ENCODE measurements around the gene CDC14B.

CDC14B gene

GRCh38 chr9:96484521-96484931, 135.1 kb downstream of the CDC14B start:
- H3K27ac ChIP-seq (ENCODE audit: low read depth, low read length): no peak overlapping the region
- H2AFZ ChIP-seq (ENCODE audit: low read length, unreplicated experiment): no peak overlapping the region
- H3K79me2 ChIP-seq (ENCODE audit: control insufficient read depth, insufficient read depth, low read length, unreplicated experiment): no peaks in the 10 kb centered on the region
- H3K4me1 ChIP-seq (ENCODE audit: control insufficient read depth, insufficient read depth, low read length, unreplicated experiment): peaks cover 11% of the 10 kb centered on the region
- H3K27me3 ChIP-seq (ENCODE audit: insufficient read depth, low read length): no peaks in the 10 kb centered on the region
- no peaks in the 10 kb centered on the region for H3K36me3 ChIP-seq (ENCODE audit: insufficient read depth, low read length)
- no peak overlapping the region for H3K4me3 ChIP-seq (ENCODE audit: low read depth, low read length)

- Histone ChIP-seq H3K4me3 (ENCODE audit: low read depth, low read length) (no peak overlapping the region), H2AFZ (ENCODE audit: low read length, unreplicated experiment) (no peak overlapping the region), H3K27me3 (ENCODE audit: insufficient read depth, low read length) (no peaks in the 10 kb centered on the region), H3K27ac (ENCODE audit: low read depth, low read length) (no peak overlapping the region), H3K79me2 (ENCODE audit: control insufficient read depth, insufficient read depth, low read length, unreplicated experiment) (no peaks in the 10 kb centered on the region), H3K36me3 (ENCODE audit: insufficient read depth, low read length) (no peaks in the 10 kb centered on the region), H3K4me1 (ENCODE audit: control insufficient read depth, insufficient read depth, low read length, unreplicated experiment) (peaks cover 13% of the 10 kb centered on the region)
These were observed 135.8 kb downstream of the CDC14B start for GRCh38 chr9:96483733-96484390.

DNA sequence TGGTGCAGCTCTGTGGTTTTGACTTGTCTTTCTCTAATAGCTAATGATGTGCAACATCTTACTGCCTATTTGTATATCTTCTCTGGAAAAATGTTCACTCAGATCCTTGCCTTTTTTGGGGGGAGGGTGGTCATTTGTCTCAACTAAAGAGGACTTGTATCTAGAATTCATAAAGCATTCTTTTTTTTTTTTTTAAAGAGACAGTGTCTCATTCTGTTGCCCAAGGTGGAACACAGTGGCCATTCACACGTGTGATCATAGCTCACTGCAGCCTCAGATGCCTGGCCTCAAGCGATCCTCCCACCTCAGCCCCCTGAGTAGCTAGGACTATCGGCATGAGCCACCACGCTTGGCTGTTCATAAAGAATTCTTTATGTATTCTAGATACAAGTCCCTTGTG, 136.4 kb downstream of the CDC14B start:
- Histone ChIP-seq H3K27ac (ENCODE audit: low read depth, low read length) (no peak overlapping the region), H3K27me3 (ENCODE audit: insufficient read depth, low read length) (no peaks in the 10 kb centered on the region), H2AFZ (ENCODE audit: low read length, unreplicated experiment) (no peak overlapping the region), H3K4me1 (ENCODE audit: control insufficient read depth, insufficient read depth, low read length, unreplicated experiment) (peaks cover 16% of the 10 kb centered on the region), H3K4me3 (ENCODE audit: low read depth, low read length) (no peak overlapping the region), H3K79me2 (ENCODE audit: control insufficient read depth, insufficient read depth, low read length, unreplicated experiment) (no peaks in the 10 kb centered on the region), H3K36me3 (ENCODE audit: insufficient read depth, low read length) (no peaks in the 10 kb centered on the region)

DNA sequence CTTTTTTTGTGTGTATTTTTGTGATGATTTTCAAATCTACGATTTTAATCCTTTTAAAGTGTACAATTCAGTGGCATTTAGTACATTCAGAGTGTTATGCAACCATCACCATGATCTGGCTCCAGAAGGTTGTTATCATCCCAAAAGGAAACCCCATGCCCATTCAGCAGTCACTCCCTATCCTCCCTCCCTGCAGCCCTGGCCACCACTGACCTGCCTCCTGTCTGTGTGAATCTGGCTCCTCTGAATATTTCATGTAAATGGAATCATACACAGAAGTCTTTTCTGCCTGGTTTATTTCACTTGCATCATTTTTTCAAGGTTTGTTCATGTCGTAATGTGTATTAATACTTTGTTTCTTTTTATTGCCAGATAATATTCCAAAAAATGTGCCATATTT, 137.2 kb downstream of the CDC14B start:
- no peaks in the 10 kb centered on the region for H3K36me3 ChIP-seq (ENCODE audit: insufficient read depth, low read length)
- H3K4me3 ChIP-seq (ENCODE audit: low read depth, low read length): no peak overlapping the region
- H2AFZ ChIP-seq (ENCODE audit: low read length, unreplicated experiment): no peak overlapping the region
- no peaks in the 10 kb centered on the region for H3K79me2 ChIP-seq (ENCODE audit: control insufficient read depth, insufficient read depth, low read length, unreplicated experiment)
- H3K27me3 ChIP-seq (ENCODE audit: insufficient read depth, low read length): no peaks in the 10 kb centered on the region
- H3K4me1 ChIP-seq (ENCODE audit: control insufficient read depth, insufficient read depth, low read length, unreplicated experiment): peaks cover 16% of the 10 kb centered on the region
- H3K27ac ChIP-seq (ENCODE audit: low read depth, low read length): no peak overlapping the region

DNA sequence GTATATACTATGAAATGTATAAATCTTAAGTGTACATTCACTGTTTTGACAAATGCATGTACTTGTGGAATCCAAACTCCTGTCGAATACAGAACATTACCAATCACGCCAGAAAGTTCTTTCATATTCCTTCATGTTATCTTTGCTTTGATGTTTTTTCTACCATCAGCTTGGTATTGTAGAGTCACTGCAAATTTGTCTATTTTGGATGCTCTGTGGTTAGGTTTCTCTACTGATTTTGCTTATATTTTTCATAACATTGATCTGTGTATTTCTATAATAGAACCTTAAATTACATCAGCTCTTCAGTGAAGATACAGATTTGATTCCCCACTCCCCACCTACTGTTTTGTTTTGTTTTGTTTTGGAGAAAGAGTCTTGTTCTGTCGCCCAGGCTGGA, 138.9 kb downstream of the CDC14B start:
- Histone ChIP-seq H3K4me3 (ENCODE audit: low read depth, low read length) (no peak overlapping the region), H3K79me2 (ENCODE audit: control insufficient read depth, insufficient read depth, low read length, unreplicated experiment) (no peaks in the 10 kb centered on the region), H3K27me3 (ENCODE audit: insufficient read depth, low read length) (no peaks in the 10 kb centered on the region), H3K36me3 (ENCODE audit: insufficient read depth, low read length) (no peaks in the 10 kb centered on the region), H3K4me1 (ENCODE audit: control insufficient read depth, insufficient read depth, low read length, unreplicated experiment) (peaks cover 14% of the 10 kb centered on the region), H2AFZ (ENCODE audit: low read length, unreplicated experiment) (no peak overlapping the region), H3K27ac (ENCODE audit: low read depth, low read length) (no peak overlapping the region)

- Histone ChIP-seq H2AFZ (ENCODE audit: low read length, unreplicated experiment) (no peak overlapping the region), H3K36me3 (ENCODE audit: insufficient read depth, low read length) (no peaks in the 10 kb centered on the region), H3K27ac (ENCODE audit: low read depth, low read length) (peak overlapping the region; percentile 58)
These were observed 140.7 kb downstream of the CDC14B start for GRCh38 chr9:96478829-96479371.

DNA sequence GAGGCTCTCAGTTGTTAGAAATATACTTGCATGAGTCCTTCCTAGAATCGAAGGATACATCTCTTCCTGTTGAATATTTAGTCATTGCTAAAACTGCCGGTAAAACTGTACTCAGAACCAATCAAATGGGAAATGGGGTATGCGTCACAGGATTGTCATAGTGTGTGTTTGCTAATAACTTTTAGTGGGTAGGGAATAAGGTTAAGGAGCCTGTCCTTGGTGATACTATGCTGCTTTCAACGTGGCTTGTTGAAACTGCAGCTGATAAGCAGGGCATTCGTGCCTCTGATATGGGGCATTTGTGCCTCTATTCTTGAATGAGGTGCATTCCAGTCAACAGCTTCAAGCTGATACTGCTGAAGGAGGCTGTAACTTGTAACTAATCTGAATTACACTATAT, 143.1 kb downstream of the CDC14B start:
- no peaks in the 10 kb centered on the region for H3K36me3 ChIP-seq (ENCODE audit: insufficient read depth, low read length)
- H3K27ac ChIP-seq (ENCODE audit: low read depth, low read length): no peak overlapping the region
- H2AFZ ChIP-seq (ENCODE audit: low read length, unreplicated experiment): no peak overlapping the region
- no peaks in the 10 kb centered on the region for H3K79me2 ChIP-seq (ENCODE audit: control insufficient read depth, insufficient read depth, low read length, unreplicated experiment)
- H3K27me3 ChIP-seq (ENCODE audit: insufficient read depth, low read length): no peaks in the 10 kb centered on the region
- no peak overlapping the region for H3K4me3 ChIP-seq (ENCODE audit: low read depth, low read length)
- peaks cover 14% of the 10 kb centered on the region for H3K4me1 ChIP-seq (ENCODE audit: control insufficient read depth, insufficient read depth, low read length, unreplicated experiment)

More at GRCh38 chr9:96478829-96479371, 140.7 kb downstream of the CDC14B start:
- Histone ChIP-seq H3K79me2 (ENCODE audit: control insufficient read depth, insufficient read depth, low read length, unreplicated experiment) (no peaks in the 10 kb centered on the region), H3K4me1 (ENCODE audit: control insufficient read depth, insufficient read depth, low read length, unreplicated experiment) (peaks cover 14% of the 10 kb centered on the region), H3K4me3 (ENCODE audit: low read depth, low read length) (no peak overlapping the region), H3K27me3 (ENCODE audit: insufficient read depth, low read length) (no peaks in the 10 kb centered on the region)

DNA sequence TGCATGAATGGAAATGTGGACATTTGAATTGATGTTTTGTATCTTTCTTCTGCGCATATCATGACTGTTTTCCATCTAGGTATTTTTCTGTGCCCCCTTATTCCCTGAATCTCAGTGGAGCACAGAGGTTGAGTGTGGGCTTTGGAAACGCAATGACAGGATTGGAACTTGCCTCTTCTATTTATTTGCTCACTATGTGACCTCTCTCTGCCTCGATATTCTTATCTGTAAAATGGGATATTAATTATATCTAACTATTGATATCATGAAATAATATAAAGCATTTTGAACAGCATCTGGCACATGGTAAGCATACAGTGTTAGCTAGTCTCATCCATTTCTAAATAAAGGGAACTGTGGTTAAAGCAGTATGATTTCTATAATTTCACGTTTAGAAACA, 143.6 kb downstream of the CDC14B start:
- no peak overlapping the region for H3K4me3 ChIP-seq (ENCODE audit: low read depth, low read length)
- H3K27me3 ChIP-seq (ENCODE audit: insufficient read depth, low read length): no peaks in the 10 kb centered on the region
- no peak overlapping the region for H2AFZ ChIP-seq (ENCODE audit: low read length, unreplicated experiment)
- no peak overlapping the region for H3K27ac ChIP-seq (ENCODE audit: low read depth, low read length)
- H3K79me2 ChIP-seq (ENCODE audit: control insufficient read depth, insufficient read depth, low read length, unreplicated experiment): no peaks in the 10 kb centered on the region
- no peaks in the 10 kb centered on the region for H3K36me3 ChIP-seq (ENCODE audit: insufficient read depth, low read length)
- peaks cover 14% of the 10 kb centered on the region for H3K4me1 ChIP-seq (ENCODE audit: control insufficient read depth, insufficient read depth, low read length, unreplicated experiment)

GRCh38 chr9:96467784-96468183, 151.9 kb downstream of the CDC14B start:
- H3K79me2 ChIP-seq (ENCODE audit: control insufficient read depth, insufficient read depth, low read length, unreplicated experiment): no peaks in the 10 kb centered on the region
- no peak overlapping the region for H3K27ac ChIP-seq (ENCODE audit: low read depth, low read length)
- no peak overlapping the region for H2AFZ ChIP-seq (ENCODE audit: low read length, unreplicated experiment)
- no peak overlapping the region for H3K4me3 ChIP-seq (ENCODE audit: low read depth, low read length)
- H3K36me3 ChIP-seq (ENCODE audit: insufficient read depth, low read length): no peaks in the 10 kb centered on the region
- no peaks in the 10 kb centered on the region for H3K27me3 ChIP-seq (ENCODE audit: insufficient read depth, low read length)
- H3K4me1 ChIP-seq (ENCODE audit: control insufficient read depth, insufficient read depth, low read length, unreplicated experiment): no peaks in the 10 kb centered on the region

DNA sequence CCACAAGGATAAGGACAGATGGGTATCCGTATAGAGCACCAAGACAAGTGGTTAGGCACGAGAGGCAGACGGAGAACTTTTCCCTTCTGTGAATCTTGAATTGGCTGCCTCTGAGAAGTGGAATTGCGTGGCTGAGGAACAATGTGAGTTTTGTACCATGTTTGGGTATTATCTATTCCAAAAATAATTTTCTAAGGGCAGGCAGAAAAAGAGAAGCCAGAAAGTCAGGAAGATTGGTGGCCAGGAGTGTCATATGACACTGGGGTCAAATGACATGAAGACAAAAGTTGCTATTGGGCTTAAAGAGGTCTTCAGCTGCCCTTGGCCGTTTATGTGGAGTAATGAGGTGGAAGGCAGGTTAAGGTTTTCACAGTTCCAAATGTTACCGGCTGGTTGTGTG, 155.2 kb downstream of the CDC14B start:
- Histone ChIP-seq H3K27ac (ENCODE audit: low read depth, low read length) (no peak overlapping the region), H3K4me1 (ENCODE audit: control insufficient read depth, insufficient read depth, low read length, unreplicated experiment) (no peaks in the 10 kb centered on the region)

GRCh38 chr9:96462541-96462940, 157.1 kb downstream of the CDC14B start:
- H3K4me3 ChIP-seq (ENCODE audit: low read depth, low read length): no peak overlapping the region

More for the DNA sequence above, 155.2 kb downstream of the CDC14B start:
- Histone ChIP-seq H3K4me3 (ENCODE audit: low read depth, low read length) (no peak overlapping the region), H2AFZ (ENCODE audit: low read length, unreplicated experiment) (no peak overlapping the region), H3K79me2 (ENCODE audit: control insufficient read depth, insufficient read depth, low read length, unreplicated experiment) (no peaks in the 10 kb centered on the region), H3K36me3 (ENCODE audit: insufficient read depth, low read length) (no peaks in the 10 kb centered on the region), H3K27me3 (ENCODE audit: insufficient read depth, low read length) (no peaks in the 10 kb centered on the region)

More at GRCh38 chr9:96462541-96462940, 157.1 kb downstream of the CDC14B start:
- H3K36me3 ChIP-seq (ENCODE audit: insufficient read depth, low read length): peaks cover 3% of the 10 kb centered on the region; the same call in 1 of the 2 replicates
- no peaks in the 10 kb centered on the region for H3K27me3 ChIP-seq (ENCODE audit: insufficient read depth, low read length)
- no peaks in the 10 kb centered on the region for H3K79me2 ChIP-seq (ENCODE audit: control insufficient read depth, insufficient read depth, low read length, unreplicated experiment)
- no peak overlapping the region for H3K27ac ChIP-seq (ENCODE audit: low read depth, low read length)
- H3K4me1 ChIP-seq (ENCODE audit: control insufficient read depth, insufficient read depth, low read length, unreplicated experiment): peaks cover under 1% of the 10 kb centered on the region
- H2AFZ ChIP-seq (ENCODE audit: low read length, unreplicated experiment): no peak overlapping the region
